GM21723 (cell line): Measurements from ENCODE around the gene B4GALT2.

Experiments used
- ATAC-seq: cut with Tn5 transposase; IDR thresholded peaks from one replicate; pipeline ENCODE4 v1.9.1; 2021; ENCODE audit warnings: mild to moderate bottlenecking, moderate library complexity; ENCODE audit not compliant: unreplicated experiment

The B4GALT2 gene

GRCh38 chr1:43983253-43983899, 4.4 kb downstream of the B4GALT2 start:
- ATAC-seq, result no peak

- no peak for ATAC-seq
These were observed 5.8 kb downstream of the B4GALT2 start for GRCh38 chr1:43984855-43985254.

GRCh38 chr1:43985984-43986595, 7.1 kb downstream of the B4GALT2 start:
- ATAC-seq, result no peak

GRCh38 chr1:43986712-43987111, 7.7 kb downstream of the B4GALT2 start:
- no peak for ATAC-seq

- no peak for ATAC-seq
These were observed 8.3 kb downstream of the B4GALT2 start for GRCh38 chr1:43987159-43987902.

GRCh38 chr1:43990271-43991199, 11.5 kb downstream of the B4GALT2 start:
- ATAC-seq, result no peak

- no peak for ATAC-seq
These were observed 12.1 kb downstream of the B4GALT2 start for GRCh38 chr1:43991200-43991475.

- ATAC-seq, result peak; percentile 73
These were observed 12.6 kb downstream of the B4GALT2 start, which contains the start of gene CCDC24 for GRCh38 chr1:43991476-43992231. CCDC24 (plus strand) TSS chr1:43991599; CDS start chr1:43991879, 280 bp downstream.

GRCh38 chr1:43992232-43992995, 13.4 kb downstream of the B4GALT2 start:
- no peak for ATAC-seq

- no peak for ATAC-seq
These were observed 14.3 kb downstream of the B4GALT2 start for GRCh38 chr1:43993206-43993914.

GRCh38 chr1:43994071-43994470, 15.1 kb downstream of the B4GALT2 start:
- ATAC-seq, result no peak

GRCh38 chr1:43994794-43995790, 16.1 kb downstream of the B4GALT2 start:
- no peak for ATAC-seq

- no peak for ATAC-seq
These were observed 17.1 kb downstream of the B4GALT2 start for GRCh38 chr1:43995984-43996732.

GRCh38 chr1:43996733-43997115, 17.7 kb downstream of the B4GALT2 start:
- no peak for ATAC-seq

GRCh38 chr1:43997295-43997999, 18.4 kb downstream of the B4GALT2 start:
- ATAC-seq, result no peak

- ATAC-seq, result no peak
These were observed 19.0 kb downstream of the B4GALT2 start for GRCh38 chr1:43998000-43998378.

- no peak for ATAC-seq
These were observed 20.4 kb downstream of the B4GALT2 start for GRCh38 chr1:43999455-43999854.
